GM21390 (cell line): ENCODE data around the gene NPC1.
"Not testable (repeated sequence)": the region's sequence is repeated elsewhere in the genome, so short reads cannot be mapped to it uniquely, and the experiment has no call there.

Experiments used
- ATAC-seq: cut with Tn5 transposase; IDR thresholded peaks from one replicate; pipeline ENCODE4 v1.9.1; 2021; ENCODE audit not compliant: unreplicated experiment

The NPC1 gene

GRCh38 chr18:23577521-23577920, 8.8 kb downstream of the NPC1 start:
- ATAC-seq: not testable (repeated sequence)

GRCh38 chr18:23575309-23575651, 11.0 kb downstream of the NPC1 start:
- ATAC-seq: no peak

- ATAC-seq: no peak
Measured at GRCh38 chr18:23574611-23575308, 11.5 kb downstream of the NPC1 start.

GRCh38 chr18:23573626-23574431, 12.5 kb downstream of the NPC1 start:
- no peak for ATAC-seq

GRCh38 chr18:23573020-23573419, 13.3 kb downstream of the NPC1 start:
- no peak for ATAC-seq

- ATAC-seq: no peak
Measured at GRCh38 chr18:23572570-23572969, 13.7 kb downstream of the NPC1 start.

- no peak for ATAC-seq
Measured at GRCh38 chr18:23572012-23572411, 14.3 kb downstream of the NPC1 start.

- no peak for ATAC-seq
Measured at GRCh38 chr18:23570912-23571504, 15.3 kb downstream of the NPC1 start.

GRCh38 chr18:23569299-23570063, 16.8 kb downstream of the NPC1 start:
- ATAC-seq: no peak

- no peak for ATAC-seq
Measured at GRCh38 chr18:23568281-23569138, 17.8 kb downstream of the NPC1 start.

GRCh38 chr18:23567671-23568070, 18.6 kb downstream of the NPC1 start:
- ATAC-seq: no peak

- no peak for ATAC-seq
Measured at GRCh38 chr18:23565916-23566547, 20.3 kb downstream of the NPC1 start.

GRCh38 chr18:23563377-23564043, 22.8 kb downstream of the NPC1 start:
- no peak for ATAC-seq

- ATAC-seq: no peak
Measured at GRCh38 chr18:23560186-23560585, 26.1 kb downstream of the NPC1 start.

GRCh38 chr18:23557511-23557910, 28.8 kb downstream of the NPC1 start:
- not testable (repeated sequence) for ATAC-seq

- no peak for ATAC-seq
Measured at GRCh38 chr18:23556145-23556780, 30.0 kb downstream of the NPC1 start.

- ATAC-seq: no peak
Measured at GRCh38 chr18:23553887-23554286, 32.4 kb downstream of the NPC1 start.

- ATAC-seq: no peak
Measured at GRCh38 chr18:23552505-23552904, 33.8 kb downstream of the NPC1 start.

GRCh38 chr18:23551978-23552377, 34.3 kb downstream of the NPC1 start:
- no peak for ATAC-seq
